ENCODE results near the gene GALNT13.

GALNT13 gene

DNA sequence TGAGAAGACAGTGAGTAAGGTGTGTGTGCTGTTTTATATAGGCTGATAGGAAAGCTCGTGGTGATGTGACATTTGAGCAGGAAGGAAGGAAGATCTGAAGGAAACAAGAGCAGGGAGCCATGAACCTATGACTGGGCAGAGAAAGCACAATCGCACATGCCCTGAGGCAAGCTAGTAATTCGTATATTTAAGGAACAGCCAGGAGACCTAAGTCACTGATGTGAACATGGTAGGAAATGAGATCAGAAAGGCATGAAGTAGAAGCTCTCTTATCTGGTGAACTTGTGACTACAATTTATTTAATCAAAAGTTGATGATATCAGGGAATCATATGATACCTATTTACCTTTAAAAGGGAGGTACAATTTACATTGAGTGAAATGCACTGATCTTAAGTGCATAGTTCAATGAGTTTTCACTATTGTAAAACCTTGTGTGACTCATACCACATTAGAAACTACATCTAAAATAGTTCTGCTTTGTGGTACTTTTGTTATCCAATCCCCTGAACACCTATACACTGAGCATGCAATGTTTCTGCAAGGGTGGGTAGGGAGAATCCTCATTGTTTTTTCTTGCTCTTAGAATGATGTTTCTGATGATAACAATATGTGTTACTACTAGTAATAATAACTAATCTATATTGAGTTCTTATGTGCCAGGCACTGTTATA is 67.5 kb downstream of the GALNT13 start:
- Histone ChIP-seq H3K36me3 (ENCODE audit: low read depth) (no peaks in the 10 kb centered on the region), H3K27ac (ENCODE audit: poor library complexity, severe bottlenecking) (no peak overlapping the region), H3K27me3 (ENCODE audit: insufficient read depth, poor library complexity, severe bottlenecking) (no peaks in the 10 kb centered on the region), H3K9me3 (ENCODE audit: severe bottlenecking) (peaks cover 1% of the 10 kb centered on the region), H3K4me3 (ENCODE audit: severe bottlenecking) (no peak overlapping the region), H3K4me1 (ENCODE audit: insufficient read depth, poor library complexity, severe bottlenecking) (no peaks in the 10 kb centered on the region)
- TF ChIP-seq, protein P1, sequence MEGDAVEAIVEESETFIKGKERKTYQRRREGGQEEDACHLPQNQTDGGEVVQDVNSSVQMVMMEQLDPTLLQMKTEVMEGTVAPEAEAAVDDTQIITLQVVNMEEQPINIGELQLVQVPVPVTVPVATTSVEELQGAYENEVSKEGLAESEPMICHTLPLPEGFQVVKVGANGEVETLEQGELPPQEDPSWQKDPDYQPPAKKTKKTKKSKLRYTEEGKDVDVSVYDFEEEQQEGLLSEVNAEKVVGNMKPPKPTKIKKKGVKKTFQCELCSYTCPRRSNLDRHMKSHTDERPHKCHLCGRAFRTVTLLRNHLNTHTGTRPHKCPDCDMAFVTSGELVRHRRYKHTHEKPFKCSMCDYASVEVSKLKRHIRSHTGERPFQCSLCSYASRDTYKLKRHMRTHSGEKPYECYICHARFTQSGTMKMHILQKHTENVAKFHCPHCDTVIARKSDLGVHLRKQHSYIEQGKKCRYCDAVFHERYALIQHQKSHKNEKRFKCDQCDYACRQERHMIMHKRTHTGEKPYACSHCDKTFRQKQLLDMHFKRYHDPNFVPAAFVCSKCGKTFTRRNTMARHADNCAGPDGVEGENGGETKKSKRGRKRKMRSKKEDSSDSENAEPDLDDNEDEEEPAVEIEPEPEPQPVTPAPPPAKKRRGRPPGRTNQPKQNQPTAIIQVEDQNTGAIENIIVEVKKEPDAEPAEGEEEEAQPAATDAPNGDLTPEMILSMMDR (IDR thresholded peaks at IDR 0.05; ENCODE audit: poor library complexity, severe bottlenecking) = no peak
- DNase-seq (ENCODE audit: low spot score) (no peak), ATAC-seq (ENCODE audit: low read depth) (no peak; the same call in 2 of the 3 replicates)

GRCh38 chr2:153940511-153940910 is 68.8 kb downstream of the GALNT13 start:
- no peak overlapping the region for H3K4me3 ChIP-seq (ENCODE audit: severe bottlenecking)
- DNase-seq (ENCODE audit: low spot score) (no peak), ATAC-seq (ENCODE audit: low read depth) (no peak)
- no peak overlapping the region for H3K27ac ChIP-seq (ENCODE audit: poor library complexity, severe bottlenecking)
- no peaks in the 10 kb centered on the region for H3K27me3 ChIP-seq (ENCODE audit: insufficient read depth, poor library complexity, severe bottlenecking)
- TF ChIP-seq, protein P1 (IDR thresholded peaks at IDR 0.05; ENCODE audit: poor library complexity, severe bottlenecking) = no peak
- H3K36me3 ChIP-seq (ENCODE audit: low read depth) = no peaks in the 10 kb centered on the region
- no peaks in the 10 kb centered on the region for H3K4me1 ChIP-seq (ENCODE audit: insufficient read depth, poor library complexity, severe bottlenecking)
- H3K9me3 ChIP-seq (ENCODE audit: severe bottlenecking) = peaks cover 1% of the 10 kb centered on the region

- no peaks in the 10 kb centered on the region for H3K36me3 ChIP-seq (ENCODE audit: low read depth)
- H3K4me1 ChIP-seq (ENCODE audit: insufficient read depth, poor library complexity, severe bottlenecking) = no peaks in the 10 kb centered on the region
- H3K9me3 ChIP-seq (ENCODE audit: severe bottlenecking) = peaks cover 1% of the 10 kb centered on the region
- ATAC-seq (ENCODE audit: low read depth) = no peak
- no peak overlapping the region for H3K4me3 ChIP-seq (ENCODE audit: severe bottlenecking)
- TF ChIP-seq, protein P1 (IDR thresholded peaks at IDR 0.05; ENCODE audit: poor library complexity, severe bottlenecking) = no peak
- no peak overlapping the region for H3K27ac ChIP-seq (ENCODE audit: poor library complexity, severe bottlenecking)
- no peak for DNase-seq (ENCODE audit: low spot score)
- no peaks in the 10 kb centered on the region for H3K27me3 ChIP-seq (ENCODE audit: insufficient read depth, poor library complexity, severe bottlenecking)
These were observed 73.1 kb downstream of the GALNT13 start for GRCh38 chr2:153944800-153945199.

DNA sequence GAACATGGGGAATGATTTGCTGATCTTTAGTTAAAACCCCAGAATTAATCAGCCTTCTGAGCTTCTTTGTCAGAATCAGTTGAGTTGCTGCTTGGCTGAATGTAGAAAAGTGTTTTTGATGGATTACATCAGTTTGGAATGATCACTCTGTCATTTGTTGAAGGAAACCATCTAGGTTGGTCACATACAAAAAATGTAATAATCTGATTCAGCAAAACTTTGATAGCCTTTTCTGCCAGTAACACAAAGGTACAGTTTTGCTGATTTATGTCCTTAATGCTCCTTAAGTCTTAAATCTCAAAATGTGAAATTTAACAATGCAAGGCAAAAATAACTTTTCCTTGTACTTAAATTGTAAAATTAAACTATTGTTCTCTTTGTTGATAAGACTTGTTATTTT is 74.3 kb downstream of the GALNT13 start:
- no peaks in the 10 kb centered on the region for H3K27me3 ChIP-seq (ENCODE audit: insufficient read depth, poor library complexity, severe bottlenecking)
- no peaks in the 10 kb centered on the region for H3K4me1 ChIP-seq (ENCODE audit: insufficient read depth, poor library complexity, severe bottlenecking)
- no peaks in the 10 kb centered on the region for H3K36me3 ChIP-seq (ENCODE audit: low read depth)
- ATAC-seq (ENCODE audit: low read depth) = no peak
- no peak overlapping the region for H3K27ac ChIP-seq (ENCODE audit: poor library complexity, severe bottlenecking)
- H3K9me3 ChIP-seq (ENCODE audit: severe bottlenecking) = peaks cover 1% of the 10 kb centered on the region
- DNase-seq (ENCODE audit: low spot score) = no peak
- no peak overlapping the region for H3K4me3 ChIP-seq (ENCODE audit: severe bottlenecking)
- TF ChIP-seq, protein P1 (IDR thresholded peaks at IDR 0.05; ENCODE audit: poor library complexity, severe bottlenecking) = no peak

- Histone ChIP-seq H3K36me3 (ENCODE audit: low read depth) (no peaks in the 10 kb centered on the region), H3K4me3 (ENCODE audit: severe bottlenecking) (no peak overlapping the region), H3K4me1 (ENCODE audit: insufficient read depth, poor library complexity, severe bottlenecking) (no peaks in the 10 kb centered on the region), H3K27me3 (ENCODE audit: insufficient read depth, poor library complexity, severe bottlenecking) (no peaks in the 10 kb centered on the region), H3K27ac (ENCODE audit: poor library complexity, severe bottlenecking) (no peak overlapping the region), H3K9me3 (ENCODE audit: severe bottlenecking) (no peaks in the 10 kb centered on the region)
- no peak for ATAC-seq (ENCODE audit: low read depth)
- DNase-seq (ENCODE audit: low spot score) = no peak
- TF ChIP-seq, protein P1 (IDR thresholded peaks at IDR 0.05; ENCODE audit: poor library complexity, severe bottlenecking) = no peak
These were observed 82.0 kb downstream of the GALNT13 start for GRCh38 chr2:153953761-153954160.

Measured in RWPE2 (cell line).